Measurements from ENCODE around the gene FBXO21. TPM values are rescaled to one million over a fixed set of nuclear protein-coding genes. Genes with fewer than 3 reads are reported as not detected.
A peak's percentile ranks its signal among the peaks of the same experiment; 100 is the strongest.

Gene FBXO21
- total RNA-seq, 4 donors from 2014 or later: 42.7 to 141 (median 80.4) TPM

DNA sequence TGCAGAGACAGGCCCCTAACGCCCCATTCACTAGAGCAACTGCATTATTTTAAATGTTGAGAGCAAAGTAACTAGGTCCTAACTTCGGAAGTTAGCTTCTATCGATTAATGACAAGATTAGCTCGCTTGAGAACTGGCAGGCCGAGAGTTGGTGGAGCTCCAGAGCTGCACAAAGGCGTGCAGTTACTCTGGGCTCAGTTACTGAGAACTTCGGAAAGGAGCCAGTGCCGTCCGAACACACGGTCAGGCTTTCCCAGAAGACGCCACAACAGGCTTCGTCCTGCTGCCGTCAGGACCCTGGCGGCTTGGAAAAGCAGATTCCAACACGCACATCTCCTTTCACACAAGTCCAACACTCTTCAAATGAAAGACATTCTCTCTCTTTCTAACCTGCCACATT is 45.7 kb downstream of the FBXO21 start:
- in situ Hi-C loops (cut with MboI; ENCODE audit: low sequenced_read_pairs in 4 of 4) (loop anchor here in 1 of 4 donors (10.0 kb wide), 1 partner anchor 120 kb away; no protein-coding TSS in a partner anchor), intact Hi-C loops (cut with DNase I; ENCODE audit: low total_unique reads) (no loop called here)
- Histone ChIP-seq H3K27me3 (no peaks in the 10 kb centered on the region), H3K4me1 (peaks cover 0 to 5% of the 10 kb centered on the region in 2 donors), H3K36me3 (peaks cover 0 to 22% of the 10 kb centered on the region in 2 donors), H3K4me3 (no peak overlapping the region), H3K27ac (no peak overlapping the region), H3K9me3 (no peaks in the 10 kb centered on the region)
- TF ChIP-seq POLR2A (IDR thresholded peaks at IDR 0.05): no peak
- TF ChIP-seq CTCF (IDR thresholded peaks at IDR 0.05 in 4 of 5, conservative IDR thresholded peaks at IDR 0.05 in 1 of 5): no peak
- ATAC-seq (no peak), DNase-seq (no peak)

- DNase-seq (no peak), ATAC-seq (no peak)
- H3K4me3 ChIP-seq: no peak overlapping the region
These were observed 47.2 kb downstream of the FBXO21 start for GRCh38 chr12:117143008-117143532.

DNA sequence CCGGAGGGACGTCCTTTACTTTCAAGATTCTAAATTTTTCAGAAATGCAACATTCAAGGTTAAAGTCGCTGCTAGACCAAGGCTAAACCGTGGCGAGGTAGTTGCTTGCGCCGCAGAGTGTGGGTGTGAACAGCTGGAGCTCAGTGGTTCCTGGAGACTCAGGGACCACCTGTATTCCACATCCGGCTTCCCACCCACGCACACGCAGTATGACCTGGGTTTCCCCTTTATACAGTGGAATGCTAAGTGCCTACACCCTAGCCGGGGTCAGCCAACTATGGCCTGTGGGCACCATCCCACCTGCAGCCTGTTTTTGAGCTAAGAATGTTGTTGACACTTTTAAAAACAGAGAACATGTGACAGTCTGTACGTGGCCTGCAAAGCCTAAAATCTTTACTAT is 48.2 kb downstream of the FBXO21 start:
- ATAC-seq (no peak), DNase-seq (no peak)
- Histone ChIP-seq H3K27me3 (no peaks in the 10 kb centered on the region), H3K9me3 (no peaks in the 10 kb centered on the region), H3K4me3 (no peak overlapping the region), H3K4me1 (peaks cover 0 to 5% of the 10 kb centered on the region in 2 donors), H3K27ac (no peak overlapping the region), H3K36me3 (peaks cover 0 to 14% of the 10 kb centered on the region in 2 donors)
- TF ChIP-seq CTCF (IDR thresholded peaks at IDR 0.05 in 4 of 5, conservative IDR thresholded peaks at IDR 0.05 in 1 of 5) (no peak), POLR2A (IDR thresholded peaks at IDR 0.05) (no peak)
- intact Hi-C loops (cut with DNase I; ENCODE audit: low total_unique reads): no loop called here
- in situ Hi-C loops (cut with MboI; ENCODE audit: low sequenced_read_pairs in 4 of 4): loop anchor here in 1 of 4 donors (10.0 kb wide), 1 partner anchor 117 kb away; no protein-coding TSS in a partner anchor

More at GRCh38 chr12:117143008-117143532, 47.2 kb downstream of the FBXO21 start:
- intact Hi-C loops (cut with DNase I; ENCODE audit: low total_unique reads) (no loop called here), in situ Hi-C loops (cut with MboI; ENCODE audit: low sequenced_read_pairs in 4 of 4) (loop anchor here in 1 of 4 donors (10.0 kb wide), 1 partner anchor 118 kb away; no protein-coding TSS in a partner anchor)
- Histone ChIP-seq H3K27ac (no peak overlapping the region), H3K36me3 (peaks cover 0 to 20% of the 10 kb centered on the region in 2 donors), H3K27me3 (no peaks in the 10 kb centered on the region), H3K9me3 (no peaks in the 10 kb centered on the region), H3K4me1 (peaks cover 0 to 5% of the 10 kb centered on the region in 2 donors)
- TF ChIP-seq CTCF (IDR thresholded peaks at IDR 0.05 in 4 of 5, conservative IDR thresholded peaks at IDR 0.05 in 1 of 5): no peak
- TF ChIP-seq POLR2A (IDR thresholded peaks at IDR 0.05): no peak

DNA sequence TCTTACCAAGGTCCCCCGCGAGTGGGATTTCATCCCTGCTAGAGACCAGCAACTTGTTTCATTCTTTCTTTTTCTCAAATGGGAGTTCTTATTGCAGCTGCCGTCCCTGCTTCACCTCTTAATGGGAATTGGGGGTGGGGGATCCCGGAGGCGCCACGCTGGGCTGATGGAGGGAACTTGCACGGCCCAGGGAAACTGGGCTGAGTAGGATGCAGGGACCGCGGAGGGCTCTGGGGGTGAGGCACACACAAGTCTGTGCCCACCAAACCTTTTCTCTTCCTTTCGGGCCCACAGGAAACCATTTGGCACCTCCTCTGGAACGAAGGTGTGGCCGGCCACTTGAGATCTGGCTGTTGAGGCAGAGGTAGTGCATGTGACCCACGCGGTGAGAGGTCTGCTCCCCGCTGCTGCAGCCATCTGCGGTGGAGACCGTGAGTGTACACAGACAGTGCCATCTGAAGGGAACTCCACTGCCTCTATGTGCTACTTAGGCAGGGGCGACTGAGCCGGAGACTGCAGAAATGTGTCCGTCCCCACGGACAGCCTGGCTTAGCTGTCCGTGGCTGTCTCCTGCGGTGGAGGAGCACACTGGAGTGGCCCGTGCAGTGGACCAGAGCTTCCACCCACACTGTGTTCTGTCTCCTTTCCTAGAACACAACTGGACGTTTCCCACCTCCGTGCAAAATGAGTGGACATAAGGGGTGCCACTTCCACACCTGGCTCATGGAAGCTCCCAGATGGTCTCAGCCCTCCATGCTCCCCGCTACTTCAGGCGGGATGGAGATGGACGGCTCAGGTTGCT is 49.0 kb downstream of the FBXO21 start:
- DNase-seq (no peak), ATAC-seq (peak in 1 of 2 donors; percentile 21)
- in situ Hi-C loops (cut with MboI; ENCODE audit: low sequenced_read_pairs in 4 of 4) (loop anchor here in 1 of 4 donors (10.0 kb wide), 1 partner anchor 116 kb away; no protein-coding TSS in a partner anchor), intact Hi-C loops (cut with DNase I; ENCODE audit: low total_unique reads) (no loop called here)
- H3K4me3 ChIP-seq: no peak overlapping the region
- no peaks in the 10 kb centered on the region for H3K27me3 ChIP-seq
- H3K9me3 ChIP-seq: no peaks in the 10 kb centered on the region
- TF ChIP-seq POLR2A (IDR thresholded peaks at IDR 0.05) (no peak), CTCF (IDR thresholded peaks at IDR 0.05 in 4 of 5, conservative IDR thresholded peaks at IDR 0.05 in 1 of 5) (no peak)
- no peak overlapping the region for H3K27ac ChIP-seq
- peaks cover 0 to 5% of the 10 kb centered on the region in 2 donors for H3K4me1 ChIP-seq
- peaks cover 0 to 14% of the 10 kb centered on the region in 2 donors for H3K36me3 ChIP-seq

Measured in gastrocnemius medialis (tissue), 4 donors.